HG03139 (cell line): ENCODE measurements around the gene PTX3.

Experiments used
- ATAC-seq: cut with Tn5 transposase; IDR thresholded peaks from one replicate; pipeline ENCODE4 v1.9.1; 2021; ENCODE audit not compliant: unreplicated experiment

The PTX3 gene

GRCh38 chr3:157420606-157421130 lies 16.0 kb upstream of the PTX3 start:
- no peak for ATAC-seq

GRCh38 chr3:157423337-157423736 lies 13.3 kb upstream of the PTX3 start:
- no peak for ATAC-seq

- no peak for ATAC-seq
Observed at GRCh38 chr3:157427901-157428300, 8.7 kb upstream of the PTX3 start.

DNA sequence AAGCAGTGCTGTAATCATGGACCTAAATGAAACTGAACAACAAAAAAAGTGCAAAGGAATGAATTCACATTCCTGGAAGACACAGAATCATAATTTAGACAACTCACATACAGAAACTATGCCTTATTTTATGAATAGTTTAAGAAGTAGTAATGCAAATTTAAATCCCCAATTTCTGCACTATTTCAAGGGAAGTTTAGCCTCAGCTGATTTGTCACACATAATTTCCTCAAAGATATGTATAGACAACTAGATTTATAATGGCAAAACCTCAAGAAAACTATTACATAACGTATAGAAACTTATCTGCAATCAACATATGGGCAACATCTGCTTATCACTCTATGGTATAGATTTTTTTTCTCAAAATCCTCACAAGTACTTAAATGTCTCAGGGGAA lies 7.8 kb upstream of the PTX3 start:
- ATAC-seq: no peak

GRCh38 chr3:157429708-157430107 lies 6.9 kb upstream of the PTX3 start:
- ATAC-seq: no peak

GRCh38 chr3:157438194-157438730 lies 1.6 kb downstream of the PTX3 start:
- no peak for ATAC-seq

GRCh38 chr3:157441102-157441624 lies 4.5 kb downstream of the PTX3 start:
- no peak for ATAC-seq

GRCh38 chr3:157442729-157443128 lies 6.1 kb downstream of the PTX3 start:
- no peak for ATAC-seq

DNA sequence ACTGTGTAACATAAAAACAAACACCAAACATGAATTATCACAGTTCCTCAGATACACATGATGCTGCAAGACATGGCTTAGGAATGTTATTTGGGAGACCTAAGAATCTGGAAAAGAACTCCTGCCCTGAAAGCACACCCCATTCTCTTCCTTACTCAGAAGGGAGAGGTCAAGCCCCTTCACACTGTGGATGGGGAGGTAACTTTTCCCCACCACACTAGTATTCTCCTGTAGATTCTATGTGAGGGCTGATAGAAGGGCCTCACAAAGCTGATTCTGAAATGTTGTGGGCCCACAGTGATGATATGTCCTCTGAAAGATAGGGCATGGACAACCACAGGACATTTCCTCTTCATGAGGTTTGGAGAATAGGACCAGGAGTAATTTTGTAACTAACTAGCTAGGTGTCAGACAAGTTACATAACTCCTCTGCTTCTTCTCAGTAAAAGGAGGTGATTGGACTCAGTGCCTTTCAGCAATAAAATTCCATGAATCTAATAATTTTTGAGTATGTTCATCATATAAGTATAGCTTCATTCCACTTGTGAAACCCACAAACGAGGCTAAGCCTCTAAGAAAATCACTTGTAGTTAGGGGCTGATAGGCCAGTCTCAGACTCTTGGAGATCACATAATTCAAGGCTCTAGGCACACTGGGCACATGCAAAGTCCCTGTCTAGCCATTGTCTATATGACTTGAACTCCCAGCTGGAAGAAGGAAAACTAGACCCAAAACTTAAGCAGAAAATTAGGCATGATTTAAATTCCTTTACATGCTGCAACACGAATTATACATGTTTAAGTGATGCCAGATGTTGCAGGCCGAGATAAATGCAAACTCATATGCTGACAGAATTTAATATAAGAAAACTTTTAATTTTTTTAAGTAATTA lies 7.5 kb downstream of the PTX3 start:
- ATAC-seq: no peak

GRCh38 chr3:157444797-157445184 lies 8.1 kb downstream of the PTX3 start:
- no peak for ATAC-seq

DNA sequence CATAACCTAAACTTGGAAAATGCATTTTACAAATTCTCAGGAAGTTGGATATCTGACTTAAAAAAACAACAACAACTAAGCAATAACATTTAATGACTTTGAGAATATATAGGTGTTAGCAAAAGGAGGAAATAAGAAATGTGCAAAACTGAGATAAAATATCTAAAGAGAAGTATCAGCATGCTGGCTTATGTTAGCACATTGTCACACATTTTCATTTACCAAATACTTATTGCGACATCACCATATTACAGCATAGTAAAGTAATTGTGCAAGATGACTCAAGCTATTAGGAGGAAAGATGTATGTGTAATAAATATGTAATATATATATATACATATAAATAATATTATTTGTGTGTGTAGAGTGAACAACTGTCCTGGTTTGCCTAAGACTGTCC lies 9.2 kb downstream of the PTX3 start:
- no peak for ATAC-seq

- ATAC-seq: no peak
Observed at GRCh38 chr3:157447026-157447694, 10.5 kb downstream of the PTX3 start.

DNA sequence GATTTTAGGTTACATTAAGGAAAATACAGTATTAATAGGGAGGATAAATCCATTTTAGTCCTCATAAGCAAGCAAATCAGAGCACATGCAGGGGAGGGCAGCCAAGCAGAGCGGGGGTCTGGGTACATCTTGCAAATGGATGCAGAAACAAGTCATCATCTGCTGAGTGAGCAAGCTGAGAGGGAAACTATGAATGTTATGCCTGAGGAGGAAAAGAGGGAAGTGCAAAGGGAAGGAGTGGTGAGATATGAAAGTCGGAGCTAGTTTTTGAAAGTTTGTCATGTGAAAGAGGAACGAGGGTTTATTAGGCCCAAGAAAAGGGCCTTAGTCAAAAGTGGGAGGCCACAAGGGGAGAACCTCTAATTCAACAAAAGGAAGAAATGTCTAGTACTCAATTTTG lies 15.4 kb downstream of the PTX3 start:
- no peak for ATAC-seq

GRCh38 chr3:157453824-157454223 lies 17.2 kb downstream of the PTX3 start:
- ATAC-seq: no peak

- no peak for ATAC-seq
Observed at GRCh38 chr3:157459706-157460105, 23.1 kb downstream of the PTX3 start.

GRCh38 chr3:157460253-157460652 lies 23.6 kb downstream of the PTX3 start:
- ATAC-seq: no peak

DNA sequence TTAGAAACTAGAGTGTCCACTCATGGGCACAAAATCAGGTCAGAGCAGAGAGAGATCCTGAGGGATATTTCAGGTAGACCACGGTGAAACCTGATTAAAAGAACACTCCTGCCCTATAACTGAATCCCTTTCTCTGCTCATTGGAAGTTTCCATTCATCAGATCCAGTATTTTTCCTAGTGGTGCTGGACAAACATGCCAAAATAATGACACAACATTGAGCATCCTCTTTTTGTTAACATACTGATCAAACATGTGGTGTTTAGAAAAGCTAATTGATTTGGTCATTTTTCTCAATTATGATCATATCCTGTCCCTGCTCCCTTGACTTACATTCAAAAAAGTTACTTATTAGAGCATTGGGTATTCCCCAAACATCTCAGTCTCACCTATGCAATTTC lies 27.2 kb downstream of the PTX3 start:
- no peak for ATAC-seq

GRCh38 chr3:157464321-157464720 lies 27.7 kb downstream of the PTX3 start:
- ATAC-seq: no peak

- ATAC-seq: no peak
Observed at GRCh38 chr3:157465741-157466140, 29.1 kb downstream of the PTX3 start.

DNA sequence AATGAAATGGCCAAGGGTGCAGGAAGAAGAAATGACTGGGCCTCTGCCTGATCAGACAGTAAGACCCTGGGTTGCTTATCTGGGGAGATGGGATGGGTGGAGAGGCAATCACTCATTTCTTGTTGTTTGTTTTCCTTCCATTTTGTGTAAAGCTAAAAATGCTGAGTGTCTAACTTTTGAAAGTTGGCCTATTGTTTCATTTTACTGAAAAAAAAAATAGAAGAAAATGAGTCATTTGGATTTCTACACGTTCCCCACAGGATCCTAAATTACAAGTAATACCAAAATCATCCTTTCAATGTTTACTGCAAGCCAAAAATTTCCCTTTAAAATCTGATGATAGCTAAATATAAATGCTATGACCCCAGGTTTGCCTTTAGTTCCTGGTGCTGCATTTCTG lies 30.6 kb downstream of the PTX3 start:
- no peak for ATAC-seq

GRCh38 chr3:157469561-157470294 lies 33.1 kb downstream of the PTX3 start:
- no peak for ATAC-seq
